HG03439 (cell line): ENCODE data around the gene TMEM217.

Experiments
- ATAC-seq: cut with Tn5 transposase; IDR thresholded peaks from one replicate; pipeline ENCODE4 v1.9.1; 2021; ENCODE audit warnings: mild to moderate bottlenecking, moderate library complexity; ENCODE audit not compliant: unreplicated experiment

The TMEM217 gene

GRCh38 chr6:37170273-37171200 is 87.4 kb downstream of the TMEM217 start:
- ATAC-seq, result peak; percentile 40

DNA sequence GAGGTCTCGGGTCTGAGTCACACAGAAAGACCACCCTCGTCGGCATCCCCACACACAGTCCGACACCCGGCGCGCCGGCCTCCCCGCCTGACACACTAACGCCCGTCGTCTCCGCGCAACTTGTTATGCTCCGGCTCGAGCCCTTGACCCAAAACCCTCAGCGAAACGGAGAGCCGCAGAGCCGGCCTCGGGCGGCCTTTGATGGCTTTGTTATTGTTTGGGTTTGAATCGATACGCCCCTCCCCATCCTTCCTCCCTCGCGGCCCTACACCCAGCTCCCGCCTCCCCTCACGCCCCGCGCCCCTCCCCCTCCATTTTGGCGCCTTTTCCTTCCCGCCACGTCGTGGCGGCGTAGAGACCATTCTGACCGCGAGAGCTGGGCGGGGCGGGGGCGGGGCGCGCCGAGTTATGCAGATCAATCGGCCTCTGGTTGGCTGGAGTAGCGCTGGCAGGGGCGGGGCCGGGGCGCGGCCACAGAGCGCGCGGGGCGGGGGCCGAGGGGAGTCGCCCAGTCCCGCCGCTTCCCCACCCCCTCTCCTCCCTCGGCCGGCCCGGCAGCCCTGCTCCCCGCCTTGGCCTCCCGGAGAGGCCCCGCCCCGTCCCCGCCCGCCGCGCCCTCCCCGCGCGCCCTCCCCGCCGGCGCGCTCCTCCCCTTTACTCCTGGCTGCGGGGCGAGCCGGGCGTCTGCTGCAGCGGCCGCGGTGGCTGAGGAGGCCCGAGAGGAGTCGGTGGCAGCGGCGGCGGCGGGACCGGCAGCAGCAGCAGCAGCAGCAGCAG is 88.3 kb downstream of the TMEM217 start, which contains the start of gene PIM1:
PIM1 (plus strand) TSS at position 657 of the 777 bp plus-strand sequence. CDS start 424 bp downstream, outside the sequence.
- ATAC-seq, result peak; percentile 58

- ATAC-seq, result no peak
Observed at GRCh38 chr6:37168811-37169495, 89.0 kb downstream of the TMEM217 start.

DNA sequence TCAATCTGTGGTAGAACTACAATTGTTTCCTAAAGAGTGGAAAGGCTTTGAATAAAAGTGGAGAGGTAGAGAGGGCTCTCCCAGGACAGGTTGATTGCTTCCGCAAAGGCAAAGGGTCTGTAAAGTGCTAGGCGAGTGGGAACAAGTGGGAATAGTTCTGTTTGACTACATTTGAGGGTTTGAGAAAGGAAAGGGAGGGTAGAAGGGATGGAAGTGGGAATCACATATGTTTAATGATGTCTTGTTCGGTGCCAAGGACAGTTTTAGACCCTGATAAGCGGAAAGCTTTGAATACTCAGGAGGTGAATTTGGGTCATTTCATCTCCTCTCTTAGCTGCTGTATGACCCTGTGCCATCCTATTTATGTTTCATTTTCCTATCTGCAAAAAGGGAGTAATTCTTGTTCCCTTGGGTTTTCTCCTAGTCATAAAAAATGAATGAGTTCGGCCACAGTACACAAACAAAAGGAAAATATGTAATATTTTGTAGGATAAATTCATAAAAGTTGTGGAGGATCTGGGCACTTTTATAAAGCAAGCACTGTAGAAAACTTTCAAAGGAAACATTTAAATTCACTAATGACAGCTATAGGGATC is 89.7 kb downstream of the TMEM217 start:
- ATAC-seq, result no peak

DNA sequence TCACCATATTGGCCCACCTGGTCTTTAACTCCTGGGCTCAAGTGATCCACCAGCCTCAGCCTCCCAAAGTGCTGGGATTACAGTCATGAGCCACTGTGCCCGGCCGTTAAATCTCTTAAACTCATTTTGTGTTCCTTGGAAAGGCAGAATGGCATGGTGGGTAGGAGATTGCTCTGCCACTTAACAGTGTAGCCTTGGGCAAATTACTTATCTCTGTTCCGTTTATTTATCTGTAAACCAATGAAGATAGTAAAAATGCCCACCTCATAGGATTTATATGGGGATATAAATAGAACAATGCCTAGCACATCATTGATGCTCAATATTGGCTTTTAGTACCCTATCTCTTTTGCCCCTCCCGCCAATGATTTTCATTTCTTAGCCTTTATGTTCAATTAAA is 95.2 kb downstream of the TMEM217 start:
- no peak for ATAC-seq
